ENCODE results near the gene PVR.
"Not testable (repeated sequence)": the region's sequence is repeated elsewhere in the genome, so short reads cannot be mapped to it uniquely, and the experiment has no call there.

Gene PVR

GRCh38 chr19:44703336-44704078 is 59.8 kb downstream of the PVR start:
- DNase-seq, result no peak

GRCh38 chr19:44704982-44705381 is 61.3 kb downstream of the PVR start:
- DNase-seq, result no peak

GRCh38 chr19:44705502-44706010 is 61.8 kb downstream of the PVR start:
- no peak for DNase-seq

GRCh38 chr19:44706506-44707236 is 63.0 kb downstream of the PVR start:
- DNase-seq, result no peak

GRCh38 chr19:44707794-44708193 is 64.1 kb downstream of the PVR start:
- no peak for DNase-seq

- DNase-seq, result no peak
Measured at GRCh38 chr19:44708940-44709339, 65.2 kb downstream of the PVR start.

- not testable (repeated sequence) for DNase-seq
Measured at GRCh38 chr19:44709434-44710266, 65.9 kb downstream of the PVR start.

GRCh38 chr19:44710483-44710882 is 66.8 kb downstream of the PVR start:
- no peak for DNase-seq

- DNase-seq, result no peak
Measured at GRCh38 chr19:44712864-44713515, 69.3 kb downstream of the PVR start.

Measured in NCI-H69 (cell line).